ENCODE data around the gene POLN.

The POLN gene

DNA sequence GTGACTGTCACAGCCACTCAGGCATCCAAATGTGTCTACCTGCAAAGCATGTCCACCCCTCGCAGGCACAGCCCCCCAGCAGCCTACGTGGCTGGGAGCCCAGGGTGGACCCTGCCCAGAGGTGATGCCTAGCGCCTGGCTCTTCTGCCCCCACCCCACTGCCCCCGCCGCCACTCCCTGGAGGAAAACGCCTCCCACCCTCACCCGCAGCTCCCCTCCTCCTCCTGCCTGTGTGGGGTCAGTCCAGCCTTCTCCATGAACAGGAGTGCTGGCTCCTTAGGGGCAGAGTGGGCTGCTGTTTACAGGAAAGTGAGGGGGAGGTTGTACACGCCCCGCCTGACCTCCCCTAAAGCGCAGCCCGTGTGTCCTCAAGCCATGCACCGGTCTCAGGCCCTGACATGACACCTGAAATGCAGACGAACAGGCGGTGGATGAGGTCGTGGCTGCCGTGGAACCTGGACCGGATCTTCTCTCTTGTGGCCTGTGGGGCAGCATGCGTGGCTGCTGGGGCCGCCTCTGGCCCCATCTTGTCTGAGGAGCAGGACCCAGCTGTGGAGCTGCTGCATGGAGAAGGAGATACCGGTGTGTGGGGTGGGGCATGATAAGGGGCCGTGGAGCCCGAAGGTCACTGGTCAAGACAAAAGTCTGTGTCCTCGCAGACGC lies 31.9 kb upstream of the POLN start:
- TF ChIP-seq, protein P1, sequence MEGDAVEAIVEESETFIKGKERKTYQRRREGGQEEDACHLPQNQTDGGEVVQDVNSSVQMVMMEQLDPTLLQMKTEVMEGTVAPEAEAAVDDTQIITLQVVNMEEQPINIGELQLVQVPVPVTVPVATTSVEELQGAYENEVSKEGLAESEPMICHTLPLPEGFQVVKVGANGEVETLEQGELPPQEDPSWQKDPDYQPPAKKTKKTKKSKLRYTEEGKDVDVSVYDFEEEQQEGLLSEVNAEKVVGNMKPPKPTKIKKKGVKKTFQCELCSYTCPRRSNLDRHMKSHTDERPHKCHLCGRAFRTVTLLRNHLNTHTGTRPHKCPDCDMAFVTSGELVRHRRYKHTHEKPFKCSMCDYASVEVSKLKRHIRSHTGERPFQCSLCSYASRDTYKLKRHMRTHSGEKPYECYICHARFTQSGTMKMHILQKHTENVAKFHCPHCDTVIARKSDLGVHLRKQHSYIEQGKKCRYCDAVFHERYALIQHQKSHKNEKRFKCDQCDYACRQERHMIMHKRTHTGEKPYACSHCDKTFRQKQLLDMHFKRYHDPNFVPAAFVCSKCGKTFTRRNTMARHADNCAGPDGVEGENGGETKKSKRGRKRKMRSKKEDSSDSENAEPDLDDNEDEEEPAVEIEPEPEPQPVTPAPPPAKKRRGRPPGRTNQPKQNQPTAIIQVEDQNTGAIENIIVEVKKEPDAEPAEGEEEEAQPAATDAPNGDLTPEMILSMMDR (IDR thresholded peaks at IDR 0.05; ENCODE audit: low read depth, low read length): no peak
- DNase-seq (ENCODE audit: extremely low read depth, low read depth): no peak

DNA sequence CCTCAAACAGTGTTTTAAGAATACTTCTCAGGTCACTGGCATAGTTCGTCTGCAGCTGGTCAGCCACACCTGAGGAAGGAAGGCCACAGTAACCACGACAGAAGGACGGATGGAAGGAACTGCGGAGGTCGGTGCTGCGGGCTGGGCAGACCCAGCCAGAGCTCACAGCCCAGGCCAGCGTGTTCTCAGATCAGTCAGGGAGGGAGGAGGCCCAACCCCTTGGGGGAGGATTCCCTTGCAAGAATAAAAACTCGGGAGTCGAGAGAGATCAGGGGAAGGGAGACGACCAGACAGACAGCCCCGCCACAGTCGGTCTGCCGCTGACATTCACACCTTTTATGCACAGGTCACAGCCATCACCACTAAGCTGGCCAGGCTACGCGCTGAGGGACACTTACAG lies 31.3 kb upstream of the POLN start:
- TF ChIP-seq, protein P1 (IDR thresholded peaks at IDR 0.05; ENCODE audit: low read depth, low read length): no peak
- DNase-seq (ENCODE audit: extremely low read depth, low read depth): no peak

DNA sequence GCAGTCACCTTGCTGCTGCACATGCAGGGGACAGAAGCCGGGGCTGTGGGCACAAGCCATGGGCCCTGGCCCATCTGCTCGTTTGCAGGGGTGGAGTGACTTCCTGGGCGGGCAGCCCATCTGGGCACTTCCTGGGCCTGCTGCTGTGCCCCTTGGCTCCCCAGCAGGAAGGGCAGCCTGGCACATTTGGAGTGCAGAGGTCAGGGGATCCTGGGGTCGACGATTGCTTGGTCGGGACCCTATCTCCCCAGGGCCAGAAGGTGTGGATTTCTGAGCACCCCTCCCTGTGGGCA lies 30.9 kb upstream of the POLN start:
- TF ChIP-seq, protein P1 (IDR thresholded peaks at IDR 0.05; ENCODE audit: low read depth, low read length): no peak

DNA sequence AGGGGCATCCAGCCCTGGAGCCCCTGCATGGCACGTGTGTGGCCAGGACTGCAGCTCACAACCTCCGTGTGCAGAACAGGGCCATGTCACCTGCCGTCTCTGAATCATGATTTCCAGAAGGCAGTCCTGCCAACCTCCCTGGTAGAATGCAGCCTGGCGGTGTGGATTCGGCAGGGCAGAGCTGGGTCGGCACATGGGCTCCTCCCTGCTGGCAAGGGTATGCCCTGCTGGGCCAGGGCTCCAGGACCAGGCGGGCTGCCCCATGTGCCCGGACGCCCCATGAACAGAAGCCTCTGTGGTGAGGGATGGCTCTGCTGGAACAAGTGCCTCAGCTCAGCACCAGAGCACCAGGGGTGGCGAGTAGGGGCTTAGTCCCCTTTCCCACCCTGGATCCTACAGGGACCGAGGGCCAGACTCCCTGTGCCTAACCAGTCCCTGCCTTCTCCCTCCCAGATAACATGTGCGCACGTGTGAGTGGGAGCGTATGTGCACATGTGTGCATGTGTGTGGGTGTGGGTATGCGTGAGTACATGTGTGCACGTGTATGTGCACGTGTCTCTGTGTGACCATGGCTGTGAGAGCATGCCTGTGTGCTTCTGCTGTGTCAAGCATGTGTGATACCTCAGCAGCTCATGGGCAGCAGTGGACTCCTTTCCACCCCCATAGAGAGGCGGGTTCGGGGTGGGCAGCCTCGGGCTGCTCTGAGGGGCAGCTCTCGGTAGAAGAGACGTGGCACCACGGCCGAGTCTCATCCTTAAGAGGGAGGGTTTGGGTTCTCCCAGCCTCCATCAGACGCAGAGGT lies 30.3 kb upstream of the POLN start:
- TF ChIP-seq, protein P1 (IDR thresholded peaks at IDR 0.05; ENCODE audit: low read depth, low read length): no peak
- no peak for DNase-seq (ENCODE audit: extremely low read depth, low read depth)

More for the DNA sequence above, 30.9 kb upstream of the POLN start:
- DNase-seq (ENCODE audit: extremely low read depth, low read depth): no peak

DNA sequence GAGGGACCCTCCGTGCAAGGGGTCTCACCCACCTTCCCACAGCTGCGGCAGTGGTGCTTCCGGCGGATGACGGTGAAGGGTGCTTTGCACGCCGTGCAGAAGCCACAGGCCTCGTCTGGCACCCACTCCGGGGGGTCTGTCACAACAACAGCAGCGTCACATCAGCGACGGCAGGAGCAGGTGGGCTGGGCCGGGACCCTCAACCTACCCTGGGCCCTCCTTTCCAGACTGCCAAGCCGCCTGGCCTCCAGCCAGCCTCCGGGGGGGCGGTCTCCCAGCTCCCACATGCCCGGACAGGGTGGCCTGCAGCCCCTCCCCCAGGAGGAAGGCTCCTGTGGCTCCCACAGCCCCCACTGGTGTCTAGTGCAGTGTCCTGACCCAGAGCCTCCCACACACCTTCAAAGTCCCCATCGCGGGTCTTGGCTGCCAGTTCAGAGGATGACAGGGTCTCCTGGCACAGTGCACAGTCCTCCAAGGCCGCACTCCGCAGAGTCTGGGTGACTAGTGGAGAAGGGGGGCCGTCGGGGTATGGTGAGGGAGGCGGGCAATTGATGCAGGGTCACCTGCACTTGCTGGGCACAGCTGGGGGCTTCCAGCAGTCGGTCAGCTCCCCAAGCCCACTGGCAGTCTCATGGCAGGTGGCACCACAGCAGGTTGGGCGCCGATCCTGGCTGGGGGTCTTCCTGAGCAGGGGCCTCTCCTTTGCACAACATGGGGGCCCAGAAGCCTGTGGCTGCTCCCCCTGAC lies 29.5 kb upstream of the POLN start:
- no peak for DNase-seq (ENCODE audit: extremely low read depth, low read depth)
- TF ChIP-seq, protein P1 (IDR thresholded peaks at IDR 0.05; ENCODE audit: low read depth, low read length): no peak

DNA sequence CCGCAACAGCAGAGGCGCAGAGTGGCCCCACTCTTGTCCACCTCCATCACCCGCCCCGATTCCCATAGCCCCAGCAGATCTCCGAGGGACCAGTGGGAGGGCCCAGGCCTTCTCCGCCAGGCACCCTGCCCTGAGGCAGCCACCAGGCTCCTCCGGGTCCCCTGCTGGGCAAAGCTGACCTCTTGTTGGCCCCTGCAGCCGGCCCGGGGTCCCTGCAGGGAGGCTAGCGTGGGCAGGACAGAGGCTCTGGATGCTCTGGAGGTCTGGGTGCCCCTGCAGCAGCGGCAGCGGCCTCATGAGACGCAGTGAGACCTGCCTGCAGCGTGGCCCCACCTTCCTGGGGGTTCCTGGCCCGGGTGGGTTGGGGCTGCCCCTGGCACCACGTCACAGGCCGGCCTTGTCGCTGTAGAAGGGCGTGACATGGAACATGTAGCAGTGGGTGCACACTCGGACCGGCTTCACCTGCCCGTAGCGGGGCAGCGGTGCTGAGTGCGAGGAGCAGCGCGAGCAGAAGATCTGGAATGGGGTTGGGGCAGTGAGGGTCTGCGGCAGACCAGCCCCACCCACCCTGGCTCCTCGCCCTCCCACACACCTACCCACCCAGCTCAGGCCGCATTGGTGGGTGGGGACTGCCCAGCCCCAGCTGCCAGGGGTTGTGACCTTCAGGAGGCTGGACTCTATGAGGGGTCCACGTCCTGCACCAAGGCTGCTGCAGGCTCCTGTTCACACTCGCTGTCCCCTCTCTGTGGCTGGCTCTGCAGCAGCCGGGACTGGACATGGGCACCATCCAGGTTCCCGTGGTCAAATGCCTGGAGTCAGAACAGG lies 28.6 kb upstream of the POLN start:
- no peak for DNase-seq (ENCODE audit: extremely low read depth, low read depth)
- TF ChIP-seq, protein P1 (IDR thresholded peaks at IDR 0.05; ENCODE audit: low read depth, low read length): no peak
